OCI-LY1 (cell line): ENCODE data around the gene SLC2A11.

ENCODE experiments used
- H2AFZ ChIP-seq: fragments of 200-600 bp; sonication (generic), shearing (Covaris generic); 2 replicates; pipeline ENCODE4 v1.6.0; 2014; ENCODE audit warnings: antibody characterized with exemption, mild to moderate bottlenecking, low read length
- H3F3A ChIP-seq: fragments of 200-600 bp; sonication (generic), shearing (Covaris generic); 2 replicates; pipeline ENCODE4 v1.6.0; 2014; ENCODE audit warnings: mild to moderate bottlenecking, antibody characterized with exemption, low read length, moderate library complexity; ENCODE audit not compliant: insufficient read depth
- H3K27ac ChIP-seq: fragments of 200-600 bp; sonication (generic); 2 replicates; pipeline ENCODE4 v1.5.1; 2014; ENCODE audit warnings: low read length, mixed run types, mild to moderate bottlenecking, low read depth; ENCODE audit not compliant: poor library complexity, severe bottlenecking
- H3K27me3 ChIP-seq: fragments of 200-600 bp; sonication (generic); 2 replicates; pipeline ENCODE4 v1.6.0; 2014; ENCODE audit warnings: antibody characterized with exemption, mild to moderate bottlenecking, low read length, moderate library complexity; ENCODE audit not compliant: insufficient read depth
- H3K36me3 ChIP-seq: fragments of 200-600 bp; sonication (generic); 2 replicates; pipeline ENCODE4 v1.6.1; 2014; ENCODE audit warnings: mild to moderate bottlenecking, antibody characterized with exemption, low read length, moderate library complexity, mixed read lengths; ENCODE audit not compliant: insufficient read depth
- H3K4me1 ChIP-seq: fragments of 200-600 bp; sonication (generic); 2 replicates; pipeline ENCODE4 v1.5.1; 2014; ENCODE audit warnings: mild to moderate bottlenecking, low read length, moderate library complexity; ENCODE audit not compliant: insufficient read depth, severe bottlenecking
- H3K4me2 ChIP-seq: fragments of 200-600 bp; sonication (generic), shearing (Covaris generic); 2 replicates; pipeline ENCODE4 v1.6.1; 2014; ENCODE audit warnings: low read length
- H3K4me3 ChIP-seq: fragments of 200-600 bp; sonication (generic); 2 replicates; pipeline ENCODE4 v1.5.1; 2014; ENCODE audit warnings: low read length, low read depth, mild to moderate bottlenecking, mixed read lengths; ENCODE audit not compliant: poor library complexity, severe bottlenecking
- H3K79me2 ChIP-seq: fragments of 200-600 bp; shearing (Covaris generic); 2 replicates; pipeline ENCODE4 v1.6.1; 2016; ENCODE audit warnings: mixed run types, low read length, mixed read lengths; ENCODE audit not compliant: insufficient read depth
- H3K9ac ChIP-seq: fragments of 200-600 bp; sonication (generic), shearing (Covaris generic); 2 replicates; pipeline ENCODE4 v1.6.1; 2014; ENCODE audit warnings: mild to moderate bottlenecking, low read length, mixed read lengths
- H3K9me2 ChIP-seq: fragments of 200-600 bp; sonication (generic), shearing (Covaris generic); 2 replicates; pipeline ENCODE4 v1.6.1; 2014; ENCODE audit warnings: low read depth, mild to moderate bottlenecking, low read length, mixed read lengths
- H3K9me3 ChIP-seq: fragments of 200-600 bp; shearing (Covaris generic); 2 replicates; pipeline ENCODE4 v1.6.1; 2014; ENCODE audit warnings: low read length, mixed read lengths
- H4K20me1 ChIP-seq: fragments of 200-600 bp; sonication (generic), shearing (Covaris generic); 2 replicates; pipeline ENCODE4 v1.6.0; 2016; ENCODE audit warnings: mild to moderate bottlenecking, low read length; ENCODE audit not compliant: insufficient read depth
- EZH2 ChIP-seq: fragments of 200-600 bp; sonication (generic), shearing (Covaris generic); IDR thresholded peaks from 2 replicates; pipeline ENCODE4 v1.8.0; 2017; ENCODE audit warnings: borderline replicate concordance, mixed run types, mild to moderate bottlenecking, antibody characterized with exemption, low read length, moderate library complexity, mixed read lengths
- TF ChIP-seq, protein P1 (sequence below): fragments of 200-600 bp; sonication (generic), shearing (Covaris generic); IDR thresholded peaks from 2 replicates; pipeline ENCODE4 v1.5.1; 2017; ENCODE audit warnings: mild to moderate bottlenecking, antibody characterized with exemption, low read length, moderate library complexity, mixed read lengths

The SLC2A11 gene

DNA sequence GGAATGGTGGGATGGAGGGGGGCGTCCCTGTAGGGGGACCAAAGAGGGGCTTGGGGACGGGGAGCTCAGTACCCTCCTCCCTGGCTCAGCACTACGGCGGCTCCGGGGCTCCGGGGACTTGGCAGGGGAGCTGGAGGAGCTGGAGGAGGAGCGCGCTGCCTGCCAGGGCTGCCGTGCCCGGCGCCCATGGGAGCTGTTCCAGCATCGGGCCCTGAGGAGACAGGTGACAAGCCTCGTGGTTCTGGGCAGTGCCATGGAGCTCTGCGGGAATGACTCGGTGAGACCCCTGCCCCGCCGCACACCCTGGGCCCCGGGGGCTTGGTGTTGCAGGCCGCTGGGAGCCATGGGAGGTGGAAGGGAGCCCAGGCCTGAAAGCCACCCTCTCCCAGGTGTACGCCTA lies 24.7 kb downstream of the SLC2A11 start:
- no peak for TF ChIP-seq EZH2
- TF ChIP-seq, protein P1, sequence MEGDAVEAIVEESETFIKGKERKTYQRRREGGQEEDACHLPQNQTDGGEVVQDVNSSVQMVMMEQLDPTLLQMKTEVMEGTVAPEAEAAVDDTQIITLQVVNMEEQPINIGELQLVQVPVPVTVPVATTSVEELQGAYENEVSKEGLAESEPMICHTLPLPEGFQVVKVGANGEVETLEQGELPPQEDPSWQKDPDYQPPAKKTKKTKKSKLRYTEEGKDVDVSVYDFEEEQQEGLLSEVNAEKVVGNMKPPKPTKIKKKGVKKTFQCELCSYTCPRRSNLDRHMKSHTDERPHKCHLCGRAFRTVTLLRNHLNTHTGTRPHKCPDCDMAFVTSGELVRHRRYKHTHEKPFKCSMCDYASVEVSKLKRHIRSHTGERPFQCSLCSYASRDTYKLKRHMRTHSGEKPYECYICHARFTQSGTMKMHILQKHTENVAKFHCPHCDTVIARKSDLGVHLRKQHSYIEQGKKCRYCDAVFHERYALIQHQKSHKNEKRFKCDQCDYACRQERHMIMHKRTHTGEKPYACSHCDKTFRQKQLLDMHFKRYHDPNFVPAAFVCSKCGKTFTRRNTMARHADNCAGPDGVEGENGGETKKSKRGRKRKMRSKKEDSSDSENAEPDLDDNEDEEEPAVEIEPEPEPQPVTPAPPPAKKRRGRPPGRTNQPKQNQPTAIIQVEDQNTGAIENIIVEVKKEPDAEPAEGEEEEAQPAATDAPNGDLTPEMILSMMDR: no peak
- H3K27me3 ChIP-seq: no peaks in the 10 kb centered on the region
- peaks cover 27% of the 10 kb centered on the region for H3K36me3 ChIP-seq
- H3K4me3 ChIP-seq: no peak overlapping the region
- no peak overlapping the region for H3K27ac ChIP-seq
- 0 out of 2 replicates have a peak, but pooled peaks cover 2% of the 10 kb centered on the region for H3K9me3 ChIP-seq
- H3K4me1 ChIP-seq: no peaks in the 10 kb centered on the region
- H3K9me2 ChIP-seq: no peaks in the 10 kb centered on the region
- no peak overlapping the region for H2AFZ ChIP-seq
- no peaks in the 10 kb centered on the region for H3K79me2 ChIP-seq
- no peaks in the 10 kb centered on the region for H4K20me1 ChIP-seq
- H3F3A ChIP-seq: no peaks in the 10 kb centered on the region
- H3K9ac ChIP-seq: no peak overlapping the region
- H3K4me2 ChIP-seq: no peak overlapping the region

DNA sequence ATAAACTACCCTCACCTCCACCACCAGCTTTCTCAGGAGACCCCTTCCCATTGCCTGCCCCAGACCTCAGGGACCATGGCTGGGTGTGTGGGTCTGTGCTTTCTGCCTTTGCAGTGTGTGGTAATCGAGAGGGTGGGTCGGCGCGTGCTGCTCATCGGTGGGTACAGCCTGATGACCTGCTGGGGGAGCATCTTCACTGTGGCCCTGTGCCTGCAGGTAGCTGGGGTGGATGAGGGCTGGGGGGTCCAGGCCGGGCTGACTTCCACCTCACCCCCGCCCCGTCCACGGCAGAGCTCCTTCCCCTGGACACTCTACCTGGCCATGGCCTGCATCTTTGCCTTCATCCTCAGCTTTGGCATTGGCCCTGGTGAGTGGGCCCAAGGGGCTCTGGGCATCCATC lies 26.0 kb downstream of the SLC2A11 start:
- H3K9ac ChIP-seq: no peak overlapping the region
- H3K9me3 ChIP-seq: 0 out of 2 replicates have a peak, but pooled peaks cover 2% of the 10 kb centered on the region
- no peaks in the 10 kb centered on the region for H3K27me3 ChIP-seq
- no peak overlapping the region for H3K4me2 ChIP-seq
- H3K27ac ChIP-seq: no peak overlapping the region
- no peak overlapping the region for H2AFZ ChIP-seq
- H3K79me2 ChIP-seq: no peaks in the 10 kb centered on the region
- no peaks in the 10 kb centered on the region for H4K20me1 ChIP-seq
- H3K4me3 ChIP-seq: no peak overlapping the region
- H3F3A ChIP-seq: no peaks in the 10 kb centered on the region
- H3K4me1 ChIP-seq: no peaks in the 10 kb centered on the region
- no peak for TF ChIP-seq EZH2
- TF ChIP-seq, protein P1: no peak
- H3K9me2 ChIP-seq: no peaks in the 10 kb centered on the region
- peaks cover 21% of the 10 kb centered on the region for H3K36me3 ChIP-seq

DNA sequence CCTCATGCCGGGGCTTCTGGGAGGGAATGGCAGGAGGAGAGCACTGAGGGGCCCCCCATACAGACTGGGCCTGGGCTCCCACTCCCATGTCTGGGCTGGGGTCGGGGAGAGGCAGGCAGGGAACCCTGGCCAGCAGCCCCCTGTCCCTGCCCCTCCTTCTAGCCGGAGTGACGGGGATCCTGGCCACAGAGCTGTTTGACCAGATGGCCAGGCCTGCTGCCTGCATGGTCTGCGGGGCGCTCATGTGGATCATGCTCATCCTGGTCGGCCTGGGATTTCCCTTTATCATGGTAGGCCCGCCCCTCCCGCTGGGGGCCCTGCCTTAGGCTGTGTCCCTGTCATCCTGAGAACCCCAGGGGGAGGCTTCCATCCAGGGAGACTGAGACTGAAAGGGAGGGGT lies 26.5 kb downstream of the SLC2A11 start:
- Histone ChIP-seq H3K36me3 (peaks cover 17% of the 10 kb centered on the region), H3K27ac (no peak overlapping the region), H4K20me1 (no peaks in the 10 kb centered on the region), H2AFZ (no peak overlapping the region), H3K79me2 (no peaks in the 10 kb centered on the region), H3K27me3 (no peaks in the 10 kb centered on the region), H3K9me2 (no peaks in the 10 kb centered on the region), H3K4me3 (no peak overlapping the region), H3F3A (no peaks in the 10 kb centered on the region), H3K4me2 (no peak overlapping the region), H3K9me3 (0 out of 2 replicates have a peak, but pooled peaks cover 2% of the 10 kb centered on the region), H3K9ac (no peak overlapping the region), H3K4me1 (no peaks in the 10 kb centered on the region)
- TF ChIP-seq EZH2: no peak
- TF ChIP-seq, protein P1: no peak
